DOHH2 (cell line): ENCODE results near the gene ETS1.

ENCODE experiments used
- H3F3A ChIP-seq: fragments of 200-600 bp; sonication (generic), shearing (Covaris generic); 2 replicates; pipeline ENCODE4 v1.6.0; 2016; ENCODE audit warnings: antibody characterized with exemption, mild to moderate bottlenecking; ENCODE audit not compliant: control insufficient read depth, insufficient read depth
- H3K27ac ChIP-seq: fragments of 200-600 bp; sonication (generic); 2 replicates; pipeline ENCODE4 v1.5.1; 2014; ENCODE audit warnings: low read depth, mild to moderate bottlenecking, low read length, moderate library complexity
- H3K27me3 ChIP-seq: fragments of 200-600 bp; sonication (generic); 2 replicates; pipeline ENCODE4 v1.6.1; 2014; ENCODE audit warnings: mild to moderate bottlenecking, low read length, mixed read lengths; ENCODE audit not compliant: control insufficient read depth
- H3K36me3 ChIP-seq: fragments of 200-600 bp; sonication (generic); 2 replicates; pipeline ENCODE4 v1.6.1; 2014; ENCODE audit warnings: mild to moderate bottlenecking, low read length, moderate library complexity, mixed read lengths; ENCODE audit not compliant: control insufficient read depth
- H3K4me1 ChIP-seq: fragments of 200-600 bp; sonication (generic); 2 replicates; pipeline ENCODE4 v1.6.1; 2014; ENCODE audit warnings: mild to moderate bottlenecking, low read length, mixed read lengths; ENCODE audit not compliant: control insufficient read depth
- H3K4me2 ChIP-seq: fragments of 200-600 bp; sonication (generic); 2 replicates; pipeline ENCODE4 v1.6.0; 2014; ENCODE audit warnings: mild to moderate bottlenecking, low read length, moderate library complexity
- H3K4me3 ChIP-seq: fragments of 200-600 bp; sonication (generic); 2 replicates; pipeline ENCODE4 v1.5.1; 2014; ENCODE audit warnings: mild to moderate bottlenecking, low read length, mixed read lengths
- H3K79me2 ChIP-seq: fragments of 200-600 bp; sonication (generic); 2 replicates; pipeline ENCODE4 v1.6.1; 2014; ENCODE audit warnings: mild to moderate bottlenecking, low read length, mixed read lengths; ENCODE audit not compliant: control insufficient read depth
- H3K9me2 ChIP-seq: fragments of 200-600 bp; sonication (generic); replicated peaks from 2 replicates; pipeline ENCODE4 v1.6.1; 2014; ENCODE audit warnings: mild to moderate bottlenecking, low read length, mixed read lengths; ENCODE audit not compliant: control insufficient read depth
- H3K9me3 ChIP-seq: fragments of 200-600 bp; sonication (generic); 2 replicates; pipeline ENCODE4 v1.6.1; 2014; ENCODE audit warnings: antibody characterized with exemption, low read length, mixed read lengths; ENCODE audit not compliant: control insufficient read depth, insufficient read depth
- H4K20me1 ChIP-seq: fragments of 200-600 bp; sonication (generic); 2 replicates; pipeline ENCODE4 v1.6.0; 2014; ENCODE audit warnings: low read depth, mild to moderate bottlenecking, antibody characterized with exemption, low read length, moderate library complexity; ENCODE audit not compliant: control insufficient read depth, insufficient read depth
- CTCF ChIP-seq: fragments of 200-600 bp; sonication (generic); IDR thresholded peaks from one replicate; pipeline ENCODE4 v1.5.1; 2014; ENCODE audit warnings: antibody characterized with exemption, mild to moderate bottlenecking, low read depth, low read length; ENCODE audit not compliant: poor library complexity, severe bottlenecking
- EZH2phosphoT487 ChIP-seq: fragments of 200-600 bp; sonication (generic); IDR thresholded peaks from 2 replicates; pipeline ENCODE4 v1.6.1; 2017; ENCODE audit warnings: borderline replicate concordance, mild to moderate bottlenecking, antibody characterized with exemption, low read length, moderate library complexity, mixed read lengths

Gene ETS1

GRCh38 chr11:128470081-128470480, 117.3 kb downstream of the ETS1 start:
- Histone ChIP-seq H3K4me3 (peak overlapping the region; percentile 69), H3K4me2 (peak overlapping the region; percentile 91), H3F3A (peaks cover 58% of the 10 kb centered on the region), H3K4me1 (peaks cover 88% of the 10 kb centered on the region), H3K79me2 (peaks cover 92% of the 10 kb centered on the region), H3K27me3 (no peaks in the 10 kb centered on the region), H3K36me3 (peaks cover 96% of the 10 kb centered on the region), H3K9me3 (no peaks in the 10 kb centered on the region), H3K27ac (peak overlapping the region; percentile 93), H4K20me1 (0 out of 2 replicates have a peak, but pooled peaks cover 10% of the 10 kb centered on the region), H3K9me2 (no peaks in the 10 kb centered on the region)
- TF ChIP-seq CTCF, result no peak
- TF ChIP-seq EZH2phosphoT487, result no peak

- no peak for TF ChIP-seq EZH2phosphoT487
- TF ChIP-seq CTCF, result peak; percentile 60
- Histone ChIP-seq H3F3A (peaks cover 52% of the 10 kb centered on the region), H3K4me3 (peak overlapping the region; percentile 69), H3K9me3 (no peaks in the 10 kb centered on the region), H3K9me2 (no peaks in the 10 kb centered on the region), H3K79me2 (peaks cover 92% of the 10 kb centered on the region), H3K36me3 (peaks cover 96% of the 10 kb centered on the region), H3K4me2 (peak overlapping the region; percentile 91), H3K27me3 (no peaks in the 10 kb centered on the region), H3K4me1 (peaks cover 80% of the 10 kb centered on the region), H3K27ac (peak overlapping the region; percentile 93), H4K20me1 (0 out of 2 replicates have a peak, but pooled peaks cover 10% of the 10 kb centered on the region)
These were observed 118.1 kb downstream of the ETS1 start for GRCh38 chr11:128469220-128469619.

- Histone ChIP-seq H3K4me2 (peak overlapping the region; percentile 91), H3K9me2 (no peaks in the 10 kb centered on the region), H3K9me3 (no peaks in the 10 kb centered on the region), H3K36me3 (peaks cover 96% of the 10 kb centered on the region), H3K4me1 (peaks cover 69% of the 10 kb centered on the region), H3K4me3 (peak overlapping the region; percentile 69), H3K27me3 (no peaks in the 10 kb centered on the region), H3K27ac (peak overlapping the region; percentile 93), H4K20me1 (0 out of 2 replicates have a peak, but pooled peaks cover 6% of the 10 kb centered on the region), H3F3A (peaks cover 51% of the 10 kb centered on the region), H3K79me2 (peaks cover 92% of the 10 kb centered on the region)
- no peak for TF ChIP-seq CTCF
These were observed 119.2 kb downstream of the ETS1 start for GRCh38 chr11:128468111-128468510.
